PFSK-1 (cell line): Measurements from ENCODE around the gene SYNGR1.

ENCODE experiments used
- FOXP2 ChIP-seq: optimal IDR thresholded peaks from 2 replicates; pipeline ENCODE3; 2011; ENCODE audit warnings: borderline replicate concordance, control low read depth, inconsistent platforms; ENCODE audit not compliant: insufficient read depth; ENCODE audit errors: extremely low read length, extremely low read depth
- POLR2AphosphoS5 ChIP-seq: IDR thresholded peaks from 2 replicates; pipeline ENCODE4 v1.6.1; 2012; ENCODE audit warnings: low read depth, mild to moderate bottlenecking, control low read depth, low read length, moderate library complexity
- SIN3A ChIP-seq: IDR thresholded peaks from 2 replicates; pipeline ENCODE4 v1.6.1; 2012; ENCODE audit warnings: mild to moderate bottlenecking, low read length, moderate library complexity, borderline replicate concordance; ENCODE audit not compliant: insufficient read depth
- TAF1 ChIP-seq: IDR thresholded peaks from 2 replicates; pipeline ENCODE4 v1.6.1; 2012; ENCODE audit warnings: low read length, control low read depth, borderline replicate concordance; ENCODE audit not compliant: insufficient read depth
- TF ChIP-seq, protein P1 (sequence below), 2 experiments: IDR thresholded peaks; 2 replicates each; pipeline versions ENCODE4 v1.6.1 to v1.8.0; 2011 to 2012; ENCODE audit warnings: low read depth in 2 of 2, low read length in 2 of 2, control low read depth in 1 of 2, inconsistent platforms in 1 of 2, mild to moderate bottlenecking in 1 of 2, moderate library complexity in 1 of 2; ENCODE audit not compliant: insufficient read depth in 1 of 2

Gene SYNGR1

GRCh38 chr22:39325392-39325932 is 24.3 kb upstream of the SYNGR1 start:
- no peak for TF ChIP-seq POLR2AphosphoS5
- TF ChIP-seq, protein P1, sequence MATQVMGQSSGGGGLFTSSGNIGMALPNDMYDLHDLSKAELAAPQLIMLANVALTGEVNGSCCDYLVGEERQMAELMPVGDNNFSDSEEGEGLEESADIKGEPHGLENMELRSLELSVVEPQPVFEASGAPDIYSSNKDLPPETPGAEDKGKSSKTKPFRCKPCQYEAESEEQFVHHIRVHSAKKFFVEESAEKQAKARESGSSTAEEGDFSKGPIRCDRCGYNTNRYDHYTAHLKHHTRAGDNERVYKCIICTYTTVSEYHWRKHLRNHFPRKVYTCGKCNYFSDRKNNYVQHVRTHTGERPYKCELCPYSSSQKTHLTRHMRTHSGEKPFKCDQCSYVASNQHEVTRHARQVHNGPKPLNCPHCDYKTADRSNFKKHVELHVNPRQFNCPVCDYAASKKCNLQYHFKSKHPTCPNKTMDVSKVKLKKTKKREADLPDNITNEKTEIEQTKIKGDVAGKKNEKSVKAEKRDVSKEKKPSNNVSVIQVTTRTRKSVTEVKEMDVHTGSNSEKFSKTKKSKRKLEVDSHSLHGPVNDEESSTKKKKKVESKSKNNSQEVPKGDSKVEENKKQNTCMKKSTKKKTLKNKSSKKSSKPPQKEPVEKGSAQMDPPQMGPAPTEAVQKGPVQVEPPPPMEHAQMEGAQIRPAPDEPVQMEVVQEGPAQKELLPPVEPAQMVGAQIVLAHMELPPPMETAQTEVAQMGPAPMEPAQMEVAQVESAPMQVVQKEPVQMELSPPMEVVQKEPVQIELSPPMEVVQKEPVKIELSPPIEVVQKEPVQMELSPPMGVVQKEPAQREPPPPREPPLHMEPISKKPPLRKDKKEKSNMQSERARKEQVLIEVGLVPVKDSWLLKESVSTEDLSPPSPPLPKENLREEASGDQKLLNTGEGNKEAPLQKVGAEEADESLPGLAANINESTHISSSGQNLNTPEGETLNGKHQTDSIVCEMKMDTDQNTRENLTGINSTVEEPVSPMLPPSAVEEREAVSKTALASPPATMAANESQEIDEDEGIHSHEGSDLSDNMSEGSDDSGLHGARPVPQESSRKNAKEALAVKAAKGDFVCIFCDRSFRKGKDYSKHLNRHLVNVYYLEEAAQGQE (IDR thresholded peaks at IDR 0.05; ENCODE audit: insufficient read depth in 1 of 2, low read depth in 2 of 2, low read length in 2 of 2): no peak
- TF ChIP-seq TAF1: no peak
- no peak for TF ChIP-seq FOXP2
- TF ChIP-seq SIN3A: no peak

GRCh38 chr22:39327995-39328754 is 21.6 kb upstream of the SYNGR1 start:
- TF ChIP-seq, protein P1 (IDR thresholded peaks at IDR 0.05; ENCODE audit: insufficient read depth in 1 of 2, low read depth in 2 of 2, low read length in 2 of 2): no peak
- TF ChIP-seq POLR2AphosphoS5 (no peak), SIN3A (no peak), TAF1 (no peak), FOXP2 (no peak)

DNA sequence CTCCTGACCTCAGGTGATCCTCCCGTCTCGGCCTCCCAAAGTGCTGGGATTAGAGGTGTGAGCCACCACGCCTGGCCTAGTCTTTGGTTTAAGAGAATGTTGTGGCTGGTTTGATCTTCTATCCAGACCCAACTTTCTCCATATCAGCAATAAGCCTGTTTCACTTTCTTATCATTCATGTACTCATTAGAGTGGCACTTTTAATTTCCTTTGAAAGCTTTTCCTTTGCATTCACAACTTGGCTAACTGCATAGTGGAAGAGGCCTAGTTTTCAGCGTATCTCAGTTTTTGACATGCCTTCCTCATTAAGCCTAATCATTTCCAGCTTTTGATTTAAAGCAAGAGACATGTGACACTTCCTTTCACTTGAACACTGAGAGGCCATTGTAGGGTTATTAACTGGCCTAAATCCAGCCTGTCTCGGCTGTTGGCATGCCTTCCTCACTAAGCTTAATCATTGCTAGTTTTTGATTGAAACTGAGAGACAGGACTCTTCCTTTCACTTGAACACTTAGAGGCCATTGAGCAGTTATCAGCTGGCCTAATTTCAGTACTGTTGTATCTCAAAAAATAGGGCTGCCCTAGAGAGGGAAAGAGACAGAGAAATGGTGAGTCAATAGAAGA is 17.2 kb upstream of the SYNGR1 start:
- TF ChIP-seq SIN3A (no peak), TAF1 (no peak), FOXP2 (no peak), POLR2AphosphoS5 (no peak)
- TF ChIP-seq, protein P1 (IDR thresholded peaks at IDR 0.05; ENCODE audit: insufficient read depth in 1 of 2, low read depth in 2 of 2, low read length in 2 of 2): no peak

DNA sequence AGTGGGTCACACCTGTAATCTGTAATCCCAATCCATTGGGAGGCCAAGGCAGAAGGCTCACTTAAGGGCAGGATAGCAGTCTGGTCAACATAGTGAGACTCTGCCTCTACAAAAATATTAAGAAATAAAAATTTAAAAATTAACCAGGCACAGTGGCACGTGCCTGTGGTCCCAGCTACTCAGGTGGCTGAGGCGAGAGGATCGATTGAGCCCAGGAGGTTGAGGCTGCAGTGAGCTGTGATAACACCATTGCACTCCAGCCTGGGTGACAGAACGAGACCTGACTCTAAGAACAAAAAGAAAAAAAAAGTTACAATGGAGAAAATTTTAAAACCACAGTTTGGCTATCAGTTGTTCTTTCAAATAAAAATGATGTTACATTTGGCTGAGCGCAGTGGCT is 13.4 kb upstream of the SYNGR1 start:
- TF ChIP-seq SIN3A (no peak), TAF1 (no peak), FOXP2 (no peak), POLR2AphosphoS5 (no peak)
- TF ChIP-seq, protein P1 (IDR thresholded peaks at IDR 0.05; ENCODE audit: insufficient read depth in 1 of 2, low read depth in 2 of 2, low read length in 2 of 2): no peak

DNA sequence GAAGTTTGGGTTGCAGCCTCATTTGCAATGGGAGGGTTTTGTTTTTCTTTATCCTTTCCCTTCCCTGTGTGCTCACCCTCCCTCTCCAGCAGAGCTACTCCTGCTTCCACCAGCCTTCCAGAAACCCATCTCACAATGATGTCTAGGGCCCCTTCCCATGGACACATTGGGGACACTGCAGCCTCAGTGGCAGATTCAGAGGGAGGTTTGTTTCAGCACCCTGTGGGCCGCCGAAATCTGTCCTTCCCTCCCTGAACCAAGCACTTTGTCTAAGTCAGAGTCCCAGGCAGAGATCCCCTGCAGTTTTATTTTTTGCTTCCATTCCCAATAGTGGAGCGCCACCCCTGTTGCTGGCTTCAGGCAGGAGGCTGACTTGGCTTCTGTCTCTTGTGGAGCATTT is 8.6 kb upstream of the SYNGR1 start:
- no peak for TF ChIP-seq SIN3A
- TF ChIP-seq, protein P1 (IDR thresholded peaks at IDR 0.05; ENCODE audit: insufficient read depth in 1 of 2, low read depth in 2 of 2, low read length in 2 of 2): no peak
- no peak for TF ChIP-seq POLR2AphosphoS5
- TF ChIP-seq FOXP2: no peak
- TF ChIP-seq TAF1: no peak
